ENCODE results near the gene HS3ST6.
"Not testable (repeated sequence)": the region's sequence is repeated elsewhere in the genome, so short reads cannot be mapped to it uniquely, and the experiment has no call there.

The HS3ST6 gene

DNA sequence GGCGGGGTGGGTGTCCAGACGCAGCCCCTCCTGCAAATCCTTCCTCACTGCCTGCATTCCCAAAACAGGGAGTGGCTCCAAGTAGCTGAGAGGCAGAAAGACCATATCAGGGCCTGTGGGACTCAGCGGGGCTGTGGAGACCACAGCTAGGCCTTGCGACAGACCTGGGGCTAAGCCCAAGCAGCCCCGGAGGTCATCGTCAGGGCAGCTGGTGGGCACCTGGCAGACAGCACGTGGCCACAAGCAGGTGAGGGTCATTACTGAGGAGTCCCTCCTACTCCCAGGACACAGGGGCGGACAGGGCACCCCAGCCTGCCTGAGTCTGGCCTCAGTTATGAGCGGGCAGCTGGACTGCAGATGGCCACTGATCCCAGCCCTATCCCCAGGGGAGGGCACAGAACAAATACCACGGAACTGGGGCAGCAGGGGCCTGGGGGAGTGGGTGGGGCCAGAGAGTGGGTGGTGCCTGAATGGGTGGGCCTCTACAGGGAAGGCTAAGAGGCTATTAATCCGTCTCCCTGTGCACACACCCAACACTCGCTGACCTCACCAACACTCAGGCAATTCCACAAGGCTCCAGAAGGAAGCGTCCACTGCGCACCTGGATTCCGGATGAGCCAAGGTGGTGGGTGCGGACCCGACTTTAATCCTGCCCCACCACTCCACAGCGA lies 8.5 kb downstream of the HS3ST6 start:
- H3K27me3 Mint-ChIP-seq = peaks cover 6% of the 10 kb centered on the region
- no peak overlapping the region for H3K4me3 Mint-ChIP-seq
- no peaks in the 10 kb centered on the region for H3K9me3 Mint-ChIP-seq
- H3K36me3 Mint-ChIP-seq (ENCODE audit: low read depth) = no peaks in the 10 kb centered on the region
- H3K4me1 Mint-ChIP-seq (ENCODE audit: low read depth) = no peaks in the 10 kb centered on the region
- no peak overlapping the region for H3K27ac Mint-ChIP-seq

DNA sequence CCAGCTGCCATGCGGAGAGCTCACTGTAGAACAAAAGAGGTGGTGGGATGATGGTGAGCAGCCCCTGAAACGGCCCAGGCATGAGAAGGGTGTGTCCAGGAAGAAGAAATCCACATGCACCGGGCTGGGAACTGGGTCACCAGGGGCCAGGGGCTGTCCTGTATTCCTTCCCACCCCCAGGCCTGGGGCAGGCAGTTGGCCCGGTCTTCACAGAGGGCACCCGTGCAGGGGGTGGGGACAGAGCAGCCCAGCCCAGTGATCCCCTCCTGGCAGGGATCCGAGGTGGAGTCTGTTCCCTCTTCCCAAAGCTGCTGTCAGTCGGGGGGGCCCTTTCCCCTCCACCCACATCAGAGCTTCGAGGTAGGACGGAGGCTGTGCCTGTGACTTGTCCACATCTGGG lies 9.2 kb downstream of the HS3ST6 start:
- H3K4me1 Mint-ChIP-seq (ENCODE audit: low read depth) = no peaks in the 10 kb centered on the region
- no peaks in the 10 kb centered on the region for H3K36me3 Mint-ChIP-seq (ENCODE audit: low read depth)
- no peak overlapping the region for H3K27ac Mint-ChIP-seq
- no peaks in the 10 kb centered on the region for H3K9me3 Mint-ChIP-seq
- H3K4me3 Mint-ChIP-seq = no peak overlapping the region
- peaks cover 9% of the 10 kb centered on the region for H3K27me3 Mint-ChIP-seq

DNA sequence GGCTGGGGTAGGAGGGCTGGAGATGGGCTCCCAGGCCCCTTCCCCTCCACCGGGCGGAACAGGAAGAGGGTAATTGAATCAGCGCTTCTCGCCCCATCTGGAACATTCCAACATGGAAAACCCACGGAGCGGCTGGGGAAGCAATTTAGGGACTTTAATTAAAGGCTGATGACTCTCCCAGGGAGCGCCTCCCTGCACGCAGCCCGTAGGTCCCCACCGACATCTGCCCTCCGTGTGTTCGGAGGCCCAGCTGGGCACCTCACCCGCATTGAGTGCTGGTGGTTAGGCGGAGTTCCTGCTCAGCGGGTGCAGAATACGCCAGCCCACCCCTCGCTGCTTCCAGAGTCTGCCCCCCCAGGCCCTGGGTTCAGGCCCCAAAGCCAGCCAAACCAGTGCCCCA lies 10.0 kb downstream of the HS3ST6 start:
- Mint-ChIP-seq H3K9me3 (no peaks in the 10 kb centered on the region), H3K4me3 (no peak overlapping the region), H3K36me3 (ENCODE audit: low read depth) (no peaks in the 10 kb centered on the region), H3K4me1 (ENCODE audit: low read depth) (no peaks in the 10 kb centered on the region), H3K27me3 (peaks cover 9% of the 10 kb centered on the region), H3K27ac (no peak overlapping the region)

DNA sequence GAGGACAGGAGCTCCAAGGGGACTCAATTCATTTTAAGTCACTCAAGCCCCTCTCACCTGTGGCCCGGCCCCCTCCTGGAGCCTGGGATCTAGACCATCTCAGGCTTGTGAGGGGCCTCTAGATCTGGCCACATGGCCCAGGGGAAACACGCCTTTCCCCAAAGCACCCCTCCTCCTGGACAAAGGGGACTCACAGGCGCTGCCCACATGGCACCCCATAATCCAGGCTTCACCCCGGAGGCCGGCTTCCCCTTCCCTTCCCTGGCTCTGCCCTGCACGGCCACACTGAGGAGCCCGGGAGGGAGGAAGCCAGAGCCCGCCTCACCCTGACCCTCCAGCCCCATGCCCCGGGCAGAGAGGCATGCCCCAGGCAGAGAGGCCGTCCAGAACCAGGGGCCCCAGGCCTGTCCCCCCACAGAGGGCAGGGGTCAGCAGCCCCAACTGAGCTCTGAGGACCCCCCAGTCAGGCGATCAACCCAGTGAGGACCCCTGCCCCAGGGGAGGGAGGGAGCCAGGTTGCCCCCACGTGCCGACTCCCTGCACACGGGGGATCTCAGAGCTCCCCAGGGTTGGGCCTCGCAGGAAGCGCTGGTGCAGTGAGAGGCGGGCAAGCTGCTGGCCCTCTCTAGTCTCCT lies 10.9 kb downstream of the HS3ST6 start:
- Mint-ChIP-seq H3K36me3 (ENCODE audit: low read depth) (no peaks in the 10 kb centered on the region), H3K9me3 (no peaks in the 10 kb centered on the region), H3K4me3 (no peak overlapping the region), H3K27ac (no peak overlapping the region), H3K27me3 (peaks cover 9% of the 10 kb centered on the region), H3K4me1 (ENCODE audit: low read depth) (no peaks in the 10 kb centered on the region)

DNA sequence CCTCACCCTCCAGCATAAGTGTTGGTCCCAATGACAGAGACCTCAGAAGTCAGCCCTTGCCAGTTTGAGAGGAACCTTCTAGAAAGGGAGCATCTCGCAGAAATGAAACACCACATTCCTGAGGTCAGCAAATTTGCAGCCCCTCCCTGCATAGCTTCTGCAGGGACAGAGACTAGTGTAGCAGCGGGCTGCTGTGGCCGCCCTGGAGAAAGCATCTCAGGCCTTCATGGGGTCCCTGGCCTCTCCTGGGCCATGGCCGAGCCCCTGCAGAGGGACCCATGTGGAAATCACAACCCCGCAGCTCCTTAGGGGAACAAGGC lies 11.4 kb downstream of the HS3ST6 start:
- no peaks in the 10 kb centered on the region for H3K9me3 Mint-ChIP-seq
- H3K36me3 Mint-ChIP-seq (ENCODE audit: low read depth) = no peaks in the 10 kb centered on the region
- no peak overlapping the region for H3K27ac Mint-ChIP-seq
- no peaks in the 10 kb centered on the region for H3K4me1 Mint-ChIP-seq (ENCODE audit: low read depth)
- H3K4me3 Mint-ChIP-seq = no peak overlapping the region
- peaks cover 9% of the 10 kb centered on the region for H3K27me3 Mint-ChIP-seq

DNA sequence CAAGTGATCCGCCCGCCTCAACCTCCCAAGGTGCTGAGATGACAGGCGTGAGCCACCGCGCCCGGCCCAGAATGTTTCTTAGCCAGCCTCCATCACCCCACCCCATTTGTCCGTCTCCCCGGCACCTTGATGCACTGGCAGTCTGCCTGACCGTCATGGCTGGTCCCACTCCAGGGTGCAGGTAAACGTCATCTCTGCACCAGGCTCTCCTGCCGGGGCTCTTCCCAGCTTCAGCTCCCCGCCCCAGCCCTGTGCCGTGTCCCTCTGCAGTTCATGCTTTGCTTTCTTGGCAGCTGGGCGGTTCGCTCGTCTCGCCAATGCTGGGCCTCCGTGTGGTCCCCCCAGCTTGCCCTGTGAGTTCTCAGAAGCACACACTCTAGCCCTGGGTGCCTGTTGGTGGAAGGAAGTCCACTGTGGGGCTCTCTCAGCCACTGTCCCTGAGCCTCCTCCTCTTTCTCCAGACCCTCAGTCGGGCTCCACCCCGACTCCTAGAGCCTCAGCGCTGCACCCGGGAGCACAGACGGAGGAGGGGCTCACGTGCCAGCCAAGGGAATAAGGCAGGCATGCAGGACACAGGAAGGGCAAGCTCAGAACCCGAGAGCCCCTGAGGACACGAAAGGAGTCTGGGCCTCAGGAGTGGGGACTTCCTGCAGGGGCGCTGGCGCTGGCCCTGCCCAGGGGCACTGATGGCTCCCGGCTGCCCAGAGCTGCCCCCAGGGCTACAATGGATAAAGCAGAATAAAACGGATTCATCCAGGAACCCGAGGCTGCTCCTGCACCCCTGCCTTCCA lies 12.0 kb downstream of the HS3ST6 start:
- peaks cover 9% of the 10 kb centered on the region for H3K27me3 Mint-ChIP-seq

DNA sequence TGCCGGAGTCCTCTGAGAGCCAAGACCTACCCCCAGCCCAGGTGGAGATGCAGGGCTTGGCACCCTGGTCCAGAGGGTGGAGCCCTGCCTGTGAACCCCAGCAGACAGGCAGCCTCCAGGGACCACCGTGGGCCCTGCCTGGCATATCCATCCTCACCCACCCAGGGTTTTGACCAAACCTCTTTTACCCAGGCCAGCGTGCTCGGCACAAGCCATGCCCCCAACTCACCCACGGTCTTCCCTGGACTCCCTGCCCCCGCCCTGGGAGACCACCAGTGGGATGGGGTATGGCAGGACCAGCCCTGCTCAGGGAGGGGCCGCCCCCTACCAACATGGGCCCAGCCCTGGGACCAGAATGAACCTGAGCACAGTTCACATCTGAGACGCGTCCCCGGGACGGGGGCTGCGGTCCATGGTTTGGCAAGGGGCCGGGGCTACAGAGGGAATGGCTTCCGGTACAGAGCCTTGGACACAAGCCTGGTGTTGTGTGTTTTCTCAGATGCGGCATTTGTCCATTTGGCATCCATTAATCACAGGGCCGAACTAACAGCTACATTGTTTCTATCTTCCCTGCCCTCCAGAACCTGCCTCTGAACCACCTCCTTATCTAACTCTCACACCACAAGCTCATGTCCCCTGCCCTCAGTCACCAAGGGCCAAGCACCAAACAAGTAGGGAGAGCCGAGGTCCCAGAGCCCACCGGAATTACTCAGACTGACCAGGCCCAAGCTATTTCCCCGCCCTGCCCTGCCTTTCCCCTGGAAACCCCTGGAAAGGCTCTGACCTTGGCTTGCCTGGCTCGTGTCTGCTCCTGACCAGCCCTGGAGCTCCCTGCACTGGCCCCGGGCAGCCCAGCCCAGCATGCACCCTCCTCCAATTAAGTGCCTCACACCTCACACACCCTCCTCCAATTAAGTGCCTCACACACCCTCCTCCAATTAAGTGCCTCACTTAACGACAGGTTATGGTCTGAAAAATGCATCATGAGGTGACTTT lies 14.1 kb downstream of the HS3ST6 start:
- H3K4me3 Mint-ChIP-seq = no peak overlapping the region
- H3K27ac Mint-ChIP-seq = no peak overlapping the region
- H3K27me3 Mint-ChIP-seq = peaks cover 9% of the 10 kb centered on the region
- no peaks in the 10 kb centered on the region for H3K4me1 Mint-ChIP-seq (ENCODE audit: low read depth)
- H3K9me3 Mint-ChIP-seq = no peaks in the 10 kb centered on the region
- no peaks in the 10 kb centered on the region for H3K36me3 Mint-ChIP-seq (ENCODE audit: low read depth)

More for the DNA sequence above, 12.0 kb downstream of the HS3ST6 start:
- Mint-ChIP-seq H3K4me3 (no peak overlapping the region), H3K27ac (no peak overlapping the region), H3K9me3 (no peaks in the 10 kb centered on the region), H3K4me1 (ENCODE audit: low read depth) (no peaks in the 10 kb centered on the region), H3K36me3 (ENCODE audit: low read depth) (no peaks in the 10 kb centered on the region)

DNA sequence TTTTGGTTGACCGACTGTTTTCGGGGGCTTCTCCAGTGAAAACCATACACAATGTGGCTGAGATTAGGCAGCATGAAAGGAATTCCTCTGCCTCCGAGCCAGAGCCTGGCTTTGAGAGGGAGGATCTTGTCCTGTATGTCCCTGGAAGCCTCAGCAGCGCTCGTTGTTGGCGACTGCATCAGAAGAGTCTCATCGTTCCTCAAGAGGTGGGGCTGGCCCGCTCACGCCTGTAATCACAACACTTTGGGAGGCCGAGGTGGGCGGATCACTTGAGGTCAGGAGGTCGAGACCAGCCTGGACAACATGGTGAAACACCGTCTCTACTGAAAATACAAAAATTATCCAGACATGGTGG lies 15.0 kb downstream of the HS3ST6 start:
- H3K27ac Mint-ChIP-seq = no peak overlapping the region
- H3K4me3 Mint-ChIP-seq = no peak overlapping the region
- H3K36me3 Mint-ChIP-seq (ENCODE audit: low read depth) = no peaks in the 10 kb centered on the region
- no peaks in the 10 kb centered on the region for H3K9me3 Mint-ChIP-seq
- H3K27me3 Mint-ChIP-seq = peaks cover 7% of the 10 kb centered on the region
- H3K4me1 Mint-ChIP-seq (ENCODE audit: low read depth) = no peaks in the 10 kb centered on the region

DNA sequence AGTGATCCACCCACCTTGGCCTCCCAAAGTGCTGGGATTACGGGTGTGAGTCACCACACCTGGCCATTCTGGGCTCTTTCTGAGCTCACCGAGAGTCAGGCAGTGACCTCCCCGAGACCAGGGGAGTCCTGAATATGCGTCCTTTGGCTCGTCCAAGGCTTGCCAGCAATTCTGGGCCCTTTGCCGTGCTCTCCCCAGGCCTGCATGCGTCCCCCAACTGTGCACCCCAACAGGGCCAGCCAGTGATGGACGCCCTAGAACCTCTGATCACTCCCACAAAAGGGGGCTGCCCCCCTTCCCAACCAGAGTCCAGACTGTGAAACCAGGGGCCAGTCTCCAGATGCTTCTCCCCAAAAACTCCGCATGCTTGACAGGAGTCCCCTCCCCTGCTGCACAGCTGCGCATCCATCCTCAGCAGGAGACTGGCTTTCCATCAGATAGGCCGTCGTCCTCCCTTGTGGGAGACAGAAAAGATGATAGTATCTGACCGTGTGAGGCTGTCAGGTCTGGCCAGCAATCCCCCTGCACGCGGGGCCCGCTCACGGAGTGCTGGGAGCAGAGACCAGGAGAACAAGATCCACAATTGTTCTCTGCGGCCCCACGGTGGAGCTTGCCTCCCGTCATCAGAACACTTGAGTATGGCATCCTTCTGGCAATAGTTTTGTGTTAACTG lies 15.5 kb downstream of the HS3ST6 start:
- Mint-ChIP-seq H3K36me3 (ENCODE audit: low read depth) (no peaks in the 10 kb centered on the region), H3K4me3 (no peak overlapping the region), H3K4me1 (ENCODE audit: low read depth) (no peaks in the 10 kb centered on the region), H3K9me3 (no peaks in the 10 kb centered on the region), H3K27ac (no peak overlapping the region), H3K27me3 (peaks cover 7% of the 10 kb centered on the region)

DNA sequence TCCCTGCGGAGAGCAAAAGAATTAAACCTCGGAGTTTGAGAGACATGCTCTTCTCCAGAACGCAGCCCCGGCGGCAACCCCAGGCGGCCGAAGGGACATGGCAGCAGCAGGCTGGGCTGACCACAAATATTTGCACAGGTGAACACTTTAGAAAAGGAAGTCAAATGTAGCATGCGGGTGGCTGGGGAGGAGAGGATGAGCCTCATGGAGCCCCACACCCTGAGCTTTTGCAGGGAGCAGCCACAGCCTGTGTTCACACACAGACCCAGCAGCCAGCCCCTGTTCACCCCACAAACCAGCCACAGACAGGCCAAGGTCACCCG lies 17.8 kb downstream of the HS3ST6 start:
- H3K27ac Mint-ChIP-seq = no peak overlapping the region
- H3K4me3 Mint-ChIP-seq = no peak overlapping the region
- no peaks in the 10 kb centered on the region for H3K4me1 Mint-ChIP-seq (ENCODE audit: low read depth)
- H3K9me3 Mint-ChIP-seq = no peaks in the 10 kb centered on the region
- no peaks in the 10 kb centered on the region for H3K36me3 Mint-ChIP-seq (ENCODE audit: low read depth)
- peaks cover 10% of the 10 kb centered on the region for H3K27me3 Mint-ChIP-seq

DNA sequence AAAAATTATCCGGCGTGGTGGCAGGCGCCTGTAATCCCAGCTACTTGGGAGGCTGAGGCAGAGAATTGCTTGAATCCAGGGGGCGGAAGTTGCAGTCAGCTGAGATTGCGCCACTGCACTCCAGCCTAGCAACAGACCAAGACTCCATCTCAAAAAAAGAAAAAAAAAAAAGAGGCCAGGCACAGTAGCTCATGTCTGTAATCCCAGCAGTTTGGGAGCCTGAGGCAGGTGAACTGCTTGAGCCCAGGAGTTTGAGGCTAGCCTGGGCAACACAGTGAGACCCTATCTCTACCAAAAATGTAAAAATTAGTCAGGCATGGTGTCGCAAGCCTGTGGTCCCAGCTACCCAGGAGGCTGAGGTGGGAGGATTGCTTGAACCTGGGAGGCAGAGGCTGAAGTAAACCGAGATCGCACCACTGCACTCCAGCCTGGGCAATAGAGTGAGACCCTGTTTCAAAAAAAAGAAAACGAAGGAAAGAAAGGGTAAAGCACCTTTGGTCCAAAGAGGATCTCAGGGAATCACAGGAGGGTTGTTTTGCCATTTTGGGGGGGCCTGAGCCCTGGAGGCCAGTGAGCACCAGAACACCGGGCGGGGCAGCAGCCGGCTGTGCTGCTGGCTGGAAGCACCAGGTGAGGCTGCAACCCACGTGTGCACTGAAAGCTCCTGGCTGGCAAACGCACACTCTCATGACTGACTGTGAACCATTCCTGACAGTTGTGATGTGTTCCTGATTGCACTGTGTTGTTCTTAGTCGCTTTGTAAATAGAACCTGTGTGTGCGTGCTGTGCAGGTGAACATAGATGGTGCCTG lies 18.4 kb downstream of the HS3ST6 start:
- H3K9me3 Mint-ChIP-seq = no peaks in the 10 kb centered on the region
- peaks cover 10% of the 10 kb centered on the region for H3K27me3 Mint-ChIP-seq
- no peak overlapping the region for H3K27ac Mint-ChIP-seq
- H3K4me1 Mint-ChIP-seq (ENCODE audit: low read depth) = no peaks in the 10 kb centered on the region
- no peak overlapping the region for H3K4me3 Mint-ChIP-seq
- no peaks in the 10 kb centered on the region for H3K36me3 Mint-ChIP-seq (ENCODE audit: low read depth)

DNA sequence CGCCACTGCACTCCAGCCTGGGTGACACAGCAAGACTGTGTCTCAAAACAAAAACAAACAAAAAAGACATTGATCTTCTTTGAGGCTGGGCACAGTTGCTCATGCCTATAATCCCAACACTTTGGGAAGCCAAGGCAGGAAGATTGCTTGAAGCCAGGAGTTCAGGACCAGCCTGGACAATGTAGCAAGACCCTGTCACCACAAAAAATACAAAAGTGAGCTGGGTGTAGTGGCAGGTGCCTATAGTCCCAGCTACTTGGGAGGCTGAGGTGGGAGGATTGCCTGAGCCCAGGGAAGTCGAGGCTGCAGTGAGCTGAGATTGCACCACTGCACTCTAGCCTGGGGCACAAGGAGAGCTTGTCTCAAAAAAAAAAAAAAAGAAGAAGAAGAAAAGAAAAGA lies 20.5 kb downstream of the HS3ST6 start:
- H3K27ac Mint-ChIP-seq; H3K36me3 Mint-ChIP-seq (ENCODE audit: low read depth); H3K4me1 Mint-ChIP-seq (ENCODE audit: low read depth); H3K9me3 Mint-ChIP-seq; H3K4me3 Mint-ChIP-seq: not testable (repeated sequence)
- peaks cover 12% of the 10 kb centered on the region for H3K27me3 Mint-ChIP-seq

DNA sequence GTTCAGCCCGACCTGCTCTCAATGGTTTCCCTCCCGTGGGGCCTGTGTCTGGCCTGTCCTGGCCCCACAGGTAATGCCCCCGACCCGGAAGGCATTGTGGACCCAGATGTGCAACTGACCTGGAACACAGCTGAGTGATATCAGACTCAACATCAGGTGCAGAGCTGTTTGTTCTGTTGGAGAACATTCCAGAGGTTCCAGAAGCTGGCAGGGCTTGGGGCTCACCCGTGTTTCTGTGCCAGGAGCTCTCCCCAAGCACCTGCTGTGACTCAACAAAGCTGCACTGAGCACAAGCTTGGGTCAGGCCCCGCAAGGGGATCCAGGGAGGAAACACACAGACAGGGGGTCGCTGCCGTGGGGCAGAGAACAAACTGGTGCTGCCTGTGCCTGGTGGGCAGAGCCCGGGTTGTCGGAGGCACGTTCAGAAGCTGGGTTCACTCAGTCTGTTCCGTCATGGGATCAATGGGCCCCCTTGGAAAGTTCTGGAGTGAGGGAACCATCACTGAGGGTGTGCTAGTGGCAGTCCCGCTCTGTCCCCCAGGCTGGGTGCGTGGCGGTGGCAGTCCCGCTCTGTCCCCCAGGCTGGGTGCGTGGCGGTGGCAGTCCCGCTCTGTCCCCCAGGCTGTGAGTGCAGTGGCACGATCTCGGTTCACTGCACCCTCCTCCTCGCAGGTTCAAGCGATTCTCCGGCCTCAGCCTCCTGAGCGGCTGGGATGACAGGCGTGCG lies 22.1 kb downstream of the HS3ST6 start:
- no peaks in the 10 kb centered on the region for H3K9me3 Mint-ChIP-seq
- H3K36me3 Mint-ChIP-seq (ENCODE audit: low read depth) = no peaks in the 10 kb centered on the region
- no peak overlapping the region for H3K4me3 Mint-ChIP-seq
- H3K27ac Mint-ChIP-seq = no peak overlapping the region
- peaks cover 12% of the 10 kb centered on the region for H3K27me3 Mint-ChIP-seq
- no peaks in the 10 kb centered on the region for H3K4me1 Mint-ChIP-seq (ENCODE audit: low read depth)

Measured in stimulated activated naive CD8-positive, alpha-beta T cell treated with anti-CD3 and anti-CD28 coated beads, Interleukin-15, Interleukin-2, amounts not matched to agents 100 ng/mL and 50 ng/mL, for 24 hours (primary cell).